Caco-2 (cell line): Measurements from ENCODE around the gene THSD7A. TPM values are rescaled to one million over a fixed set of nuclear protein-coding genes. Genes with fewer than 3 reads are reported as not detected.

Experiments used
- BruUV-seq: library from RNA; stranded (reverse); fragments of 400-500 nt; replicated peaks from 2 replicates; lab custom pipeline; 2021; lab: Mats Ljungman, UMichigan
- CTCF ChIA-PET: fragments of 300-600 bp; sonication (Branson Sonifier 250); formaldehyde crosslinking; loops from one replicate; lab custom pipeline; 2022; ENCODE audit warnings: antibody characterized with exemption; lab: Charles Lee
- POLR2A ChIA-PET: fragments of 300-600 bp; sonication (Branson Sonifier 250); formaldehyde crosslinking; loops from one replicate; lab custom pipeline; 2022; ENCODE audit warnings: antibody characterized with exemption; lab: Charles Lee
- DNase-seq, 2 experiments: peaks; one replicate each; pipeline versions ENCODE4 v3.0.0 to v3.0.0-alpha.2; 2020 to 2022
- H3K27me3 ChIP-seq: replicated peaks from 2 replicates; pipeline ENCODE4 v1.6.0; 2011; ENCODE audit warnings: low read length; ENCODE audit not compliant: control insufficient read depth, insufficient read depth
- H3K36me3 ChIP-seq: 2 replicates; pipeline ENCODE4 v1.5.1; 2011; ENCODE audit warnings: low read length; ENCODE audit not compliant: control insufficient read depth, insufficient read depth
- H3K4me1 ChIP-seq: fragments of 250-450 bp; sonication (Bioruptor Pico); 2 replicates; pipeline ENCODE4 v1.5.1; 2020; ENCODE audit warnings: mild to moderate bottlenecking
- H3K4me3 ChIP-seq: 2 replicates; pipeline ENCODE4 v1.5.1; 2011; ENCODE audit warnings: low read depth, mild to moderate bottlenecking, control low read depth, low read length
- H3K9me3 ChIP-seq: fragments of 250-450 bp; sonication (Bioruptor Pico); 2 replicates; pipeline ENCODE4 v1.5.1; 2020; ENCODE audit warnings: mild to moderate bottlenecking, moderate library complexity
- H3K27ac Mint-ChIP-seq: one replicate; pipeline ENCODE4 v1.8.0; 2022; ENCODE audit warnings: mixed read lengths; ENCODE audit not compliant: unreplicated experiment
- H3K27me3 Mint-ChIP-seq: one replicate; pipeline ENCODE4 v1.8.0; 2022; ENCODE audit warnings: mixed read lengths; ENCODE audit not compliant: insufficient read depth, unreplicated experiment
- H3K36me3 Mint-ChIP-seq: one replicate; pipeline ENCODE4 v1.8.0; 2022; ENCODE audit warnings: mild to moderate bottlenecking, mixed read lengths; ENCODE audit not compliant: insufficient read depth, unreplicated experiment
- H3K4me1 Mint-ChIP-seq: one replicate; pipeline ENCODE4 v1.8.0; 2022; ENCODE audit warnings: low read depth, mixed read lengths; ENCODE audit not compliant: unreplicated experiment
- H3K4me3 Mint-ChIP-seq: one replicate; pipeline ENCODE4 v1.8.0; 2022; ENCODE audit warnings: mild to moderate bottlenecking, moderate library complexity, mixed read lengths; ENCODE audit not compliant: unreplicated experiment
- H3K9me3 Mint-ChIP-seq: one replicate; pipeline ENCODE4 v1.8.0; 2022; ENCODE audit warnings: mixed read lengths; ENCODE audit not compliant: unreplicated experiment
- intact Hi-C: fragments of 100-400 bp; cut with micrococcal nuclease; formaldehyde crosslinking; loops from one replicate; pipeline ENCODE4 v1.10.0; 2022; ENCODE audit not compliant: unreplicated experiment
- total RNA-seq: library from RNA; stranded (reverse); gene quantifications from 2 replicates; pipeline ENCODE4 v1.2.3, GENCODE V29; 2022
- TF ChIP-seq, protein P1 (sequence below), 2 experiments: fragments of 200-600 bp in 1 of 2; IDR thresholded peaks; 1 replicate in 1 of 2; 2 replicates in 1 of 2; pipeline versions ENCODE4 v1.5.1 to v1.8.0; 2011 to 2022; ENCODE audit warnings: antibody characterized with exemption in 1 of 2, control low read depth in 1 of 2, inconsistent platforms in 1 of 2, low read depth in 1 of 2, low read length in 1 of 2, mild to moderate bottlenecking in 1 of 2, moderate library complexity in 1 of 2; ENCODE audit not compliant: insufficient read depth in 1 of 2, severe bottlenecking in 1 of 2, unreplicated experiment in 1 of 2

THSD7A gene
- total RNA-seq, 1 experiment from 2014 or later = 0.05 TPM

DNA sequence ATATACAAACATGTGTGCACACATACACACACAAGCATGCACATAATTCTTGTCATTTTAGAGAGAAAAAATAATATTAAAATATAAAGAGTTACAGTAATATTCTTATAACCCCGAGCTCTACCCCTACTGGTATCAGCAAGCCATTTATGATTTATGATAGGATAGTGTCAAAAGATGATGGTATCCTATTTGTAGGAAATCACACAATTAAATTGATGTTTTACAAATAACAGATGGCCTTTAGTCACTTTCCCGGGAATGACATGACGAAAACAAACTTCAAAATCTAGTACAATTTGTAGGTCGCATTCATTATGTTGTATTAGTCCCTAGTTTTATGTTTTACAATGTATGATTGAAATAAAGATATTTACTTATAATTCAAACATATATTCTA is 36.8 kb downstream of the THSD7A start:
- no peaks in the 10 kb centered on the region for H3K36me3 ChIP-seq
- H3K27me3 Mint-ChIP-seq = peaks cover 3% of the 10 kb centered on the region
- H3K4me1 Mint-ChIP-seq = no peaks in the 10 kb centered on the region
- H3K9me3 ChIP-seq = no peaks in the 10 kb centered on the region
- H3K9me3 Mint-ChIP-seq = no peaks in the 10 kb centered on the region
- H3K4me1 ChIP-seq = no peaks in the 10 kb centered on the region
- no peak overlapping the region for H3K4me3 ChIP-seq
- DNase-seq = no peak
- no peak overlapping the region for H3K4me3 Mint-ChIP-seq
- no peaks in the 10 kb centered on the region for H3K27me3 ChIP-seq
- ChIA-PET POLR2A (no interaction called here), CTCF (no interaction called here)
- intact Hi-C loops = no loop called here
- no TSS peak for BruUV-seq
- no peak overlapping the region for H3K27ac Mint-ChIP-seq
- TF ChIP-seq, protein P1, sequence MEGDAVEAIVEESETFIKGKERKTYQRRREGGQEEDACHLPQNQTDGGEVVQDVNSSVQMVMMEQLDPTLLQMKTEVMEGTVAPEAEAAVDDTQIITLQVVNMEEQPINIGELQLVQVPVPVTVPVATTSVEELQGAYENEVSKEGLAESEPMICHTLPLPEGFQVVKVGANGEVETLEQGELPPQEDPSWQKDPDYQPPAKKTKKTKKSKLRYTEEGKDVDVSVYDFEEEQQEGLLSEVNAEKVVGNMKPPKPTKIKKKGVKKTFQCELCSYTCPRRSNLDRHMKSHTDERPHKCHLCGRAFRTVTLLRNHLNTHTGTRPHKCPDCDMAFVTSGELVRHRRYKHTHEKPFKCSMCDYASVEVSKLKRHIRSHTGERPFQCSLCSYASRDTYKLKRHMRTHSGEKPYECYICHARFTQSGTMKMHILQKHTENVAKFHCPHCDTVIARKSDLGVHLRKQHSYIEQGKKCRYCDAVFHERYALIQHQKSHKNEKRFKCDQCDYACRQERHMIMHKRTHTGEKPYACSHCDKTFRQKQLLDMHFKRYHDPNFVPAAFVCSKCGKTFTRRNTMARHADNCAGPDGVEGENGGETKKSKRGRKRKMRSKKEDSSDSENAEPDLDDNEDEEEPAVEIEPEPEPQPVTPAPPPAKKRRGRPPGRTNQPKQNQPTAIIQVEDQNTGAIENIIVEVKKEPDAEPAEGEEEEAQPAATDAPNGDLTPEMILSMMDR (IDR thresholded peaks at IDR 0.05; ENCODE audit: insufficient read depth in 1 of 2, low read depth in 1 of 2, low read length in 1 of 2, severe bottlenecking in 1 of 2, unreplicated experiment in 1 of 2) = no peak
- no peaks in the 10 kb centered on the region for H3K36me3 Mint-ChIP-seq

DNA sequence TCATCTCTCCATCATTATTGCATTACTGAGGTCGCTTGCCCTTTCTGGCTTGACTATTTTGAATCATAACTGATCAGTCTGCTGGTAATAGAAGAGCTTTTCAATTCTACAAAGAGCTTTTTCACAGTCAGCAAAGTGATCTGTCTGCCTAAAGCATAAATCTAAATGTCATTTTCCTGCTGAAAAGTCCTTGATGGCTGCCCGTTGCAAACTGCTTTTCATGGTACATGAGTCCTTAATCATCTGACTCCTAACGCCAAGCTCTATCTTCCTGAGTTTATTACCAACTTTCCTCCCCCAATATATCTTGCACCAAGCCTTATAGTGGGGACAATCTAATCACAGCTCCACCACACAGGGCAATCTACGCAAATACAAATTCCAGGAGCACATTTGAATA is 39.8 kb downstream of the THSD7A start:
- Histone ChIP-seq H3K9me3 (no peaks in the 10 kb centered on the region), H3K4me1 (no peaks in the 10 kb centered on the region), H3K27me3 (no peaks in the 10 kb centered on the region), H3K36me3 (no peaks in the 10 kb centered on the region), H3K4me3 (no peak overlapping the region)
- no TSS peak for BruUV-seq
- DNase-seq = no peak
- H3K27me3 Mint-ChIP-seq = peaks cover 3% of the 10 kb centered on the region
- ChIA-PET CTCF (no interaction called here), POLR2A (no interaction called here)
- H3K36me3 Mint-ChIP-seq = no peaks in the 10 kb centered on the region
- TF ChIP-seq, protein P1 (IDR thresholded peaks at IDR 0.05; ENCODE audit: insufficient read depth in 1 of 2, low read depth in 1 of 2, low read length in 1 of 2, severe bottlenecking in 1 of 2, unreplicated experiment in 1 of 2) = no peak
- intact Hi-C loops = no loop called here
- H3K4me1 Mint-ChIP-seq = no peaks in the 10 kb centered on the region
- no peaks in the 10 kb centered on the region for H3K9me3 Mint-ChIP-seq
- H3K4me3 Mint-ChIP-seq = no peak overlapping the region
- H3K27ac Mint-ChIP-seq = no peak overlapping the region

DNA sequence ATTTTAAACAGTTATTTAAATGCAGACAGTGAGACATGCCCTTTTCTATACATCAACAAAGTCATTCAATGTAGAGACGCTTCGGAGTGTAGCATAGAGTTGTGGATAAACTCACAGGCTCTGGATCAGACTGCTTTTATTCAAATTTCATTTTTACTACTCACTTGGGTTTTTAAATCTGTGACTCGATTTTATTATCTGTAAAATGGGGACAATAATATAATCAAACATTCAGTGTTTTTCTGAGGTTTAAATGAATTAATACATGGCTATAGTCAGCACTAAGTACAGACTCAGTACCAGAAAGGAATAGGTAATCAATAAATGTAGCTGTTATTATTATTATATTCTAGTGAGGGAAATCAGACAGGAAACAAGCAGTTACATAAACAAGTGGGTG is 43.4 kb downstream of the THSD7A start:
- H3K9me3 Mint-ChIP-seq = no peaks in the 10 kb centered on the region
- intact Hi-C loops = no loop called here
- no peak overlapping the region for H3K4me3 Mint-ChIP-seq
- H3K36me3 Mint-ChIP-seq = no peaks in the 10 kb centered on the region
- Histone ChIP-seq H3K27me3 (no peaks in the 10 kb centered on the region), H3K9me3 (no peaks in the 10 kb centered on the region), H3K36me3 (no peaks in the 10 kb centered on the region), H3K4me1 (no peaks in the 10 kb centered on the region), H3K4me3 (no peak overlapping the region)
- no peak for DNase-seq
- no peaks in the 10 kb centered on the region for H3K4me1 Mint-ChIP-seq
- CTCF ChIA-PET = no interaction called here
- TF ChIP-seq, protein P1 (IDR thresholded peaks at IDR 0.05; ENCODE audit: insufficient read depth in 1 of 2, low read depth in 1 of 2, low read length in 1 of 2, severe bottlenecking in 1 of 2, unreplicated experiment in 1 of 2) = no peak
- POLR2A ChIA-PET = no interaction called here
- H3K27ac Mint-ChIP-seq = no peak overlapping the region
- BruUV-seq = no TSS peak
- peaks cover 3% of the 10 kb centered on the region for H3K27me3 Mint-ChIP-seq
